B cell (primary cell): ENCODE results near the gene ACAP3. TPM values are rescaled to one million over a fixed set of nuclear protein-coding genes. Genes with fewer than 3 reads are reported as not detected.
A peak's percentile ranks its signal among the peaks of the same experiment; 100 is the strongest.

ENCODE experiments used
- ATAC-seq: fragments of 200-7000 bp; cut with Tn5 transposase; one replicate; pipeline ENCODE4 v1.10.0; 2021; ENCODE audit warnings: low read depth, mild to moderate bottlenecking, moderate number of reproducible peaks, moderate library complexity
- CTCF ChIA-PET: fragments of 350-600 bp; sonication (Branson Sonifier 250); formaldehyde crosslinking; loops from one replicate; lab custom pipeline; 2021; ENCODE audit warnings: antibody characterized with exemption, inconsistent platforms; lab: Charles Lee
- POLR2A ChIA-PET: fragments of 350-600 bp; sonication (Branson Sonifier 250); formaldehyde crosslinking; loops from one replicate; lab custom pipeline; 2021; ENCODE audit warnings: antibody characterized with exemption; lab: Charles Lee
- DNase-seq: peaks from one replicate; pipeline ENCODE4 v3.0.0; 2013
- H2AFZ ChIP-seq: 2 replicates; pipeline ENCODE4 v1.6.1; 2012; ENCODE audit warnings: mild to moderate bottlenecking, low read depth, low read length; ENCODE audit not compliant: insufficient read depth, poor library complexity, severe bottlenecking
- H3K27ac ChIP-seq, 2 donors: 1 replicate in 1 of 2; 2 replicates in 1 of 2; pipeline ENCODE4 v1.5.1; 2012 to 2013; ENCODE audit warnings: low read length in 2 of 2, mild to moderate bottlenecking in 2 of 2, moderate library complexity in 1 of 2
- H3K27me3 ChIP-seq, 4 experiments: fragments of 200-600 bp in 1 of 4; sonication (generic) in 1 of 4; replicated peaks in 1 of 4; 1 replicate in 2 of 4; 2 replicates in 2 of 4; pipeline versions ENCODE4 v1.6.1 to v1.7.0; 2013 to 2016; ENCODE audit warnings: low read length in 3 of 4, mild to moderate bottlenecking in 2 of 4, mixed read lengths in 1 of 4, moderate library complexity in 1 of 4; ENCODE audit not compliant: insufficient read depth in 4 of 4, control insufficient read depth in 3 of 4; ENCODE audit errors: control extremely low read depth in 1 of 4
- H3K36me3 ChIP-seq, 2 experiments: replicated peaks in 1 of 2; 1 replicate in 1 of 2; 2 replicates in 1 of 2; pipeline versions ENCODE4 v1.6.1 to v1.7.1; 2013; ENCODE audit warnings: low read length in 1 of 2; ENCODE audit not compliant: insufficient read depth in 2 of 2, control insufficient read depth in 1 of 2; ENCODE audit errors: control extremely low read depth in 1 of 2, extremely low read depth in 1 of 2
- H3K4me1 ChIP-seq, 2 donors: fragments of 200-600 bp in 1 of 2; sonication (generic) in 1 of 2; 1 replicate in 1 of 2; 2 replicates in 1 of 2; pipeline versions ENCODE4 v1.5.1 to v1.6.1; 2013 to 2017; ENCODE audit warnings: low read length in 2 of 2; ENCODE audit not compliant: control insufficient read depth in 2 of 2, insufficient read depth in 2 of 2
- H3K4me2 ChIP-seq: replicated peaks from 2 replicates; pipeline ENCODE3; 2012; ENCODE audit warnings: mild to moderate bottlenecking, low read depth, low read length; ENCODE audit not compliant: poor library complexity, severe bottlenecking
- H3K4me3 ChIP-seq, 5 experiments: fragments of 200-600 bp in 1 of 5; sonication (generic) in 1 of 5; 1 replicate in 3 of 5; 2 replicates in 2 of 5; pipeline versions ENCODE4 v1.5.1 to v1.7.0; 2011 to 2016; ENCODE audit warnings: low read length in 4 of 5, mild to moderate bottlenecking in 4 of 5, low read depth in 2 of 5, control low read depth in 1 of 5, moderate library complexity in 1 of 5; ENCODE audit not compliant: insufficient read depth in 1 of 5; ENCODE audit errors: control extremely low read depth in 1 of 5, extremely low read depth in 1 of 5
- H3K79me2 ChIP-seq: fragments of 200-600 bp; sonication (generic); one replicate; pipeline ENCODE4 v1.6.0; 2016; ENCODE audit warnings: low read length; ENCODE audit not compliant: control insufficient read depth, insufficient read depth
- H3K9ac ChIP-seq: fragments of 200-600 bp; sonication (generic); 2 replicates; pipeline ENCODE4 v1.6.1; 2017; ENCODE audit warnings: mild to moderate bottlenecking, low read length, moderate library complexity
- H3K9me3 ChIP-seq, 3 donors: one replicate each; pipeline versions ENCODE4 v1.6.1 to v1.7.1; 2013; ENCODE audit warnings: low read length in 2 of 3; ENCODE audit not compliant: control insufficient read depth in 2 of 3, insufficient read depth in 1 of 3; ENCODE audit errors: control extremely low read depth in 1 of 3
- H4K20me1 ChIP-seq: 2 replicates; pipeline ENCODE4 v1.6.0; 2012; ENCODE audit warnings: mild to moderate bottlenecking, low read length; ENCODE audit not compliant: insufficient read depth, control insufficient read depth, poor library complexity, severe bottlenecking
- H3K27ac Mint-ChIP-seq: one replicate; pipeline ENCODE4 v1.8.0; 2021; ENCODE audit warnings: mixed read lengths
- H3K27me3 Mint-ChIP-seq: one replicate; pipeline ENCODE4 v1.8.0; 2021; ENCODE audit warnings: mixed read lengths
- H3K4me1 Mint-ChIP-seq: one replicate; pipeline ENCODE4 v1.8.0; 2021; ENCODE audit warnings: mixed read lengths
- H3K4me3 Mint-ChIP-seq: one replicate; pipeline ENCODE4 v1.8.0; 2021; ENCODE audit warnings: mixed read lengths
- H3K9me3 Mint-ChIP-seq: one replicate; pipeline ENCODE4 v1.8.0; 2022; ENCODE audit warnings: mixed read lengths; ENCODE audit not compliant: insufficient read depth
- EZH2 ChIP-seq: IDR thresholded peaks from 2 replicates; pipeline ENCODE4 v1.6.1; 2012; ENCODE audit warnings: borderline replicate concordance, low read depth, mild to moderate bottlenecking, moderate library complexity, low read length; ENCODE audit not compliant: insufficient read depth, poor library complexity, severe bottlenecking
- WGBS: methylation state at CpG from one replicate; pipeline ENCODE4 v1.1.5; 2013; ENCODE audit warnings: missing lambda C conversion rate; ENCODE audit not compliant: insufficient coverage; 5-methylcytosine and 5-hydroxymethylcytosine counted together
- intact Hi-C: fragments of 100-400 bp; cut with micrococcal nuclease; formaldehyde crosslinking; loops from one replicate; pipeline ENCODE4 v1.10.0; 2022
- polyA plus RNA-seq: library from polyadenylated mRNA; depleted of rRNA; stranded (reverse); fragments of >200 nt; gene quantifications from 2 replicates; pipeline ENCODE4 v1.2.3, GENCODE V29; 2012
- total RNA-seq, 2 donors: library from RNA; stranded (reverse); fragments of 120-200 nt in 1 of 2; gene quantifications; 1 replicate in 1 of 2; 2 replicates in 1 of 2; pipeline versions ENCODE4 v1.2.3 to v1.2.4, GENCODE V29; 2013 to 2022
- TF ChIP-seq, protein P1 (sequence below): fragments of 200-600 bp; IDR thresholded peaks from one replicate; pipeline ENCODE4 v1.8.0; 2022; ENCODE audit warnings: antibody characterized with exemption, mild to moderate bottlenecking

Gene ACAP3
- total and polyA plus RNA-seq, 2 donors (not counting 1 experiment from before 2014, with no cell fraction given): 40.7 to 124 TPM

GRCh38 chr1:1267488-1268283 is 40.0 kb downstream of the ACAP3 start:
- Histone ChIP-seq H3K4me3 (no peak overlapping the region), H3K9ac (no peak overlapping the region), H3K27ac (no peak overlapping the region), H3K36me3 (peaks cover 0 to 46% of the 10 kb centered on the region in 2 experiments), H4K20me1 (peaks cover 85% of the 10 kb centered on the region), H3K9me3 (no peaks in the 10 kb centered on the region), H3K27me3 (no peaks in the 10 kb centered on the region), H2AFZ (no peak overlapping the region), H3K4me1 (peaks cover 22 to 25% of the 10 kb centered on the region in 2 donors), H3K79me2 (peaks cover 70% of the 10 kb centered on the region), H3K4me2 (no peak overlapping the region)
- H3K27ac Mint-ChIP-seq: no peak overlapping the region
- ATAC-seq (no peak), DNase-seq (no peak)
- WGBS: 98% methylated on average over 39 of the region's 39 CpGs
- no peaks in the 10 kb centered on the region for H3K27me3 Mint-ChIP-seq
- H3K4me1 Mint-ChIP-seq: peaks cover 31% of the 10 kb centered on the region
- CTCF ChIA-PET: no interaction called here
- TF ChIP-seq EZH2: no peak
- TF ChIP-seq, protein P1, sequence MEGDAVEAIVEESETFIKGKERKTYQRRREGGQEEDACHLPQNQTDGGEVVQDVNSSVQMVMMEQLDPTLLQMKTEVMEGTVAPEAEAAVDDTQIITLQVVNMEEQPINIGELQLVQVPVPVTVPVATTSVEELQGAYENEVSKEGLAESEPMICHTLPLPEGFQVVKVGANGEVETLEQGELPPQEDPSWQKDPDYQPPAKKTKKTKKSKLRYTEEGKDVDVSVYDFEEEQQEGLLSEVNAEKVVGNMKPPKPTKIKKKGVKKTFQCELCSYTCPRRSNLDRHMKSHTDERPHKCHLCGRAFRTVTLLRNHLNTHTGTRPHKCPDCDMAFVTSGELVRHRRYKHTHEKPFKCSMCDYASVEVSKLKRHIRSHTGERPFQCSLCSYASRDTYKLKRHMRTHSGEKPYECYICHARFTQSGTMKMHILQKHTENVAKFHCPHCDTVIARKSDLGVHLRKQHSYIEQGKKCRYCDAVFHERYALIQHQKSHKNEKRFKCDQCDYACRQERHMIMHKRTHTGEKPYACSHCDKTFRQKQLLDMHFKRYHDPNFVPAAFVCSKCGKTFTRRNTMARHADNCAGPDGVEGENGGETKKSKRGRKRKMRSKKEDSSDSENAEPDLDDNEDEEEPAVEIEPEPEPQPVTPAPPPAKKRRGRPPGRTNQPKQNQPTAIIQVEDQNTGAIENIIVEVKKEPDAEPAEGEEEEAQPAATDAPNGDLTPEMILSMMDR: no peak
- POLR2A ChIA-PET: no interaction called here
- no peaks in the 10 kb centered on the region for H3K9me3 Mint-ChIP-seq
- no peak overlapping the region for H3K4me3 Mint-ChIP-seq
- intact Hi-C loops: no loop called here

DNA sequence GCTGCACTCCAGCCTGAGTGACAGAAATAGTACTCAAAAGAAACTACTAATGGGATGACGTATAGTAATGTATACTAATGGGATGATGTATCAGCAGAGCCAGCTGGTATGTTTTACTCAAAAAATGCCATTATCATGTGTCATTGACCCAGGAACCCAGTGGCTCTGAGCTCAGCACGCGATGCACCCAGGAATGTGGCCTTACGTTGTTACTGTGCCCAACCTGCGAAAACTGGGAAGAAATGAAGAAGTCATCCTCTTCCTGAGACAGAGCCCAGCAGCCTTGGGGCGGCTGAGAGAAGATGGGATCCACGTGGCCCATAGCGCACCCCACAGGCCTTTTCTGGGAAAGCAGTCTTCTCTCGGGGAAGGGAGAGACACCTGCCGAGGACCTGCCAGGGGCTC is 42.9 kb downstream of the ACAP3 start:
- H4K20me1 ChIP-seq: peaks cover 83% of the 10 kb centered on the region
- Mint-ChIP-seq H3K27ac (no peak overlapping the region), H3K9me3 (no peaks in the 10 kb centered on the region), H3K27me3 (no peaks in the 10 kb centered on the region), H3K4me1 (peaks cover 18% of the 10 kb centered on the region), H3K4me3 (no peak overlapping the region)
- intact Hi-C loops: no loop called here
- no peak overlapping the region for H3K4me2 ChIP-seq
- ChIA-PET POLR2A (no interaction called here), CTCF (interaction anchor here (4.5 kb wide), 1 partner anchor 143 kb away, joined by 26 read pairs; no protein-coding TSS in a partner anchor)
- H3K79me2 ChIP-seq: peaks cover 65% of the 10 kb centered on the region
- DNase-seq (no peak), ATAC-seq (no peak)
- no peak overlapping the region for H3K9ac ChIP-seq
- WGBS: 96% methylated on average over 9 of the region's 10 CpGs
- no peaks in the 10 kb centered on the region for H3K27me3 ChIP-seq
- H3K4me1 ChIP-seq: peaks cover 0 to 4% of the 10 kb centered on the region in 2 donors
- peaks cover 0 to 60% of the 10 kb centered on the region in 2 experiments for H3K36me3 ChIP-seq
- no peak overlapping the region for H3K4me3 ChIP-seq
- H3K9me3 ChIP-seq: no peaks in the 10 kb centered on the region
- H2AFZ ChIP-seq: no peak overlapping the region
- H3K27ac ChIP-seq: no peak overlapping the region
- TF ChIP-seq EZH2: no peak
- TF ChIP-seq, protein P1: peak; percentile 18
